Right hindlimb (tissue), 1 donor: ENCODE measurements around the gene LRRC42.

Experiments
- DNase-seq: peaks from one replicate; pipeline ENCODE4 v3.0.0-alpha.2; 2018

The LRRC42 gene

GRCh38 chr1:53946252-53947171 is at the start of gene LRRC42:
TSS of gene LRRC42 (plus strand) at chr1:53946350. CDS start at chr1:53952000, 5,650 bp downstream.
- no peak for DNase-seq

GRCh38 chr1:53896635-53897229 is 49.4 kb upstream of the LRRC42 start:
- no peak for DNase-seq

GRCh38 chr1:53899206-53899628 is 46.9 kb upstream of the LRRC42 start:
- no peak for DNase-seq

- no peak for DNase-seq
These were observed 46.4 kb upstream of the LRRC42 start for GRCh38 chr1:53899708-53900107.

- DNase-seq = no peak
These were observed 43.7 kb upstream of the LRRC42 start for GRCh38 chr1:53902235-53903138.

GRCh38 chr1:53905509-53905908 is 40.6 kb upstream of the LRRC42 start:
- DNase-seq = no peak

- DNase-seq = no peak
These were observed 40.0 kb upstream of the LRRC42 start for GRCh38 chr1:53906121-53906520.

- DNase-seq = no peak
These were observed 36.2 kb upstream of the LRRC42 start for GRCh38 chr1:53909946-53910345.

GRCh38 chr1:53911442-53911841 is 34.7 kb upstream of the LRRC42 start:
- DNase-seq = no peak

- no peak for DNase-seq
These were observed 32.7 kb upstream of the LRRC42 start for GRCh38 chr1:53913352-53914033.

GRCh38 chr1:53918343-53918742 is 27.8 kb upstream of the LRRC42 start:
- DNase-seq = no peak

- no peak for DNase-seq
These were observed 26.5 kb upstream of the LRRC42 start for GRCh38 chr1:53919675-53920066.

GRCh38 chr1:53927376-53927881 is 18.7 kb upstream of the LRRC42 start:
- DNase-seq = no peak

- no peak for DNase-seq
These were observed 16.7 kb upstream of the LRRC42 start for GRCh38 chr1:53929246-53929960.

GRCh38 chr1:53930932-53931331 is 15.2 kb upstream of the LRRC42 start:
- no peak for DNase-seq

GRCh38 chr1:53931523-53931922 is 14.6 kb upstream of the LRRC42 start:
- no peak for DNase-seq

- no peak for DNase-seq
These were observed 11.9 kb upstream of the LRRC42 start for GRCh38 chr1:53934170-53934765.

GRCh38 chr1:53936430-53936829 is 9.7 kb upstream of the LRRC42 start:
- no peak for DNase-seq

GRCh38 chr1:53938136-53938830 is 7.9 kb upstream of the LRRC42 start:
- DNase-seq = no peak

GRCh38 chr1:53942127-53942957 is 3.8 kb upstream of the LRRC42 start:
- no peak for DNase-seq
